NT2/D1 (cell line): Measurements from ENCODE around the gene MRPL47.
A peak's percentile ranks its signal among the peaks of the same experiment; 100 is the strongest.

Source experiments
- DNase-seq: peaks from one replicate; pipeline ENCODE4 v3.0.0-alpha.2; 2011; ENCODE audit warnings: low read depth, low spot score
- H3K27me3 ChIP-seq: 2 replicates; pipeline ENCODE4 v1.6.0; 2011; ENCODE audit warnings: mild to moderate bottlenecking; ENCODE audit not compliant: insufficient read length, insufficient read depth
- H3K36me3 ChIP-seq: 2 replicates; pipeline ENCODE4 v1.6.1; 2011; ENCODE audit warnings: mild to moderate bottlenecking, low read length, mixed read lengths; ENCODE audit not compliant: insufficient read depth, insufficient read length
- H3K4me1 ChIP-seq: 2 replicates; pipeline ENCODE4 v1.5.1; 2011; ENCODE audit not compliant: insufficient read depth, insufficient read length
- H3K4me3 ChIP-seq: 2 replicates; pipeline ENCODE4 v1.5.1; 2011; ENCODE audit warnings: low read depth; ENCODE audit not compliant: insufficient read length
- H3K9ac ChIP-seq: 2 replicates; pipeline ENCODE4 v1.6.0; 2011; ENCODE audit warnings: low read depth; ENCODE audit not compliant: insufficient read length
- H3K9me3 ChIP-seq: 2 replicates; pipeline ENCODE4 v1.5.1; 2011; ENCODE audit warnings: mild to moderate bottlenecking, low read length; ENCODE audit not compliant: insufficient read depth
- SUZ12 ChIP-seq: IDR thresholded peaks from 2 replicates; pipeline ENCODE4 v1.6.1; 2011; ENCODE audit not compliant: insufficient read length, insufficient read depth; ENCODE audit errors: extremely low read depth
- YY1 ChIP-seq: IDR thresholded peaks from 2 replicates; pipeline ENCODE4 v1.6.1; 2011; ENCODE audit not compliant: insufficient read length, insufficient read depth
- ZNF274 ChIP-seq: IDR thresholded peaks from 2 replicates; pipeline ENCODE4 v1.6.1; 2011; ENCODE audit warnings: mild to moderate bottlenecking, low read depth, low read length

MRPL47 gene

GRCh38 chr3:179590669-179591068, 13.8 kb downstream of the MRPL47 start:
- no peaks in the 10 kb centered on the region for H3K27me3 ChIP-seq
- no peak overlapping the region for H3K4me3 ChIP-seq
- H3K36me3 ChIP-seq, result peaks cover 91% of the 10 kb centered on the region
- H3K9ac ChIP-seq, result no peak overlapping the region
- TF ChIP-seq YY1 (no peak), ZNF274 (no peak), SUZ12 (no peak)
- no peak for DNase-seq
- H3K4me1 ChIP-seq, result no peaks in the 10 kb centered on the region
- H3K9me3 ChIP-seq, result no peaks in the 10 kb centered on the region

GRCh38 chr3:179589143-179589542, 15.3 kb downstream of the MRPL47 start:
- Histone ChIP-seq H3K27me3 (no peaks in the 10 kb centered on the region), H3K4me3 (no peak overlapping the region), H3K36me3 (peaks cover 94% of the 10 kb centered on the region), H3K9me3 (no peaks in the 10 kb centered on the region), H3K9ac (no peak overlapping the region), H3K4me1 (no peaks in the 10 kb centered on the region)
- no peak for DNase-seq
- no peak for TF ChIP-seq SUZ12
- TF ChIP-seq YY1, result no peak
- TF ChIP-seq ZNF274, result no peak

- TF ChIP-seq ZNF274 (no peak), YY1 (no peak), SUZ12 (no peak)
- Histone ChIP-seq H3K27me3 (no peaks in the 10 kb centered on the region), H3K4me1 (no peaks in the 10 kb centered on the region), H3K4me3 (no peak overlapping the region), H3K9ac (no peak overlapping the region), H3K36me3 (peaks cover 86% of the 10 kb centered on the region), H3K9me3 (no peaks in the 10 kb centered on the region)
- DNase-seq, result no peak
These were observed 23.4 kb downstream of the MRPL47 start for GRCh38 chr3:179580992-179581391.

GRCh38 chr3:179565496-179565895, 38.9 kb downstream of the MRPL47 start:
- no peaks in the 10 kb centered on the region for H3K27me3 ChIP-seq
- no peak for DNase-seq
- H3K9me3 ChIP-seq, result no peaks in the 10 kb centered on the region
- no peaks in the 10 kb centered on the region for H3K4me1 ChIP-seq
- no peak overlapping the region for H3K9ac ChIP-seq
- TF ChIP-seq ZNF274 (no peak), SUZ12 (no peak), YY1 (no peak)
- peaks cover 20% of the 10 kb centered on the region for H3K36me3 ChIP-seq
- H3K4me3 ChIP-seq, result no peak overlapping the region

- TF ChIP-seq ZNF274 (no peak), YY1 (no peak), SUZ12 (no peak)
- no peaks in the 10 kb centered on the region for H3K4me1 ChIP-seq
- H3K4me3 ChIP-seq, result peak overlapping the region; percentile 97
- peak overlapping the region; percentile 97 for H3K9ac ChIP-seq
- H3K27me3 ChIP-seq, result no peaks in the 10 kb centered on the region
- DNase-seq, result peak; percentile 55
- no peaks in the 10 kb centered on the region for H3K9me3 ChIP-seq
- H3K36me3 ChIP-seq, result peaks cover 4% of the 10 kb centered on the region
These were observed 41.1 kb downstream of the MRPL47 start for GRCh38 chr3:179563271-179563783.

GRCh38 chr3:179562591-179563270, 41.7 kb downstream of the MRPL47 start, which contains the start of gene ACTL6A:
TSS of gene ACTL6A (plus strand) at chr3:179562926. CDS start at chr3:179563093, 167 bp downstream.
- Histone ChIP-seq H3K4me3 (peak within 1 kb of the TSS; percentile 97), H3K4me1 (no peaks in the 10 kb centered on the region), H3K9ac (peak within 1 kb of the TSS; percentile 97), H3K27me3 (no peaks in the 10 kb centered on the region), H3K36me3 (peaks cover 4% of the 10 kb centered on the region), H3K9me3 (no peaks in the 10 kb centered on the region)
- TF ChIP-seq ZNF274 (no peak), SUZ12 (no peak), YY1 (peak; percentile 5)
- peak; percentile 99 for DNase-seq

- Histone ChIP-seq H3K4me3 (no peak overlapping the region), H3K9ac (no peak overlapping the region), H3K9me3 (no peaks in the 10 kb centered on the region), H3K27me3 (no peaks in the 10 kb centered on the region), H3K4me1 (no peaks in the 10 kb centered on the region), H3K36me3 (no peaks in the 10 kb centered on the region)
- TF ChIP-seq YY1 (no peak), SUZ12 (no peak), ZNF274 (no peak)
- no peak for DNase-seq
These were observed 43.6 kb downstream of the MRPL47 start for GRCh38 chr3:179560791-179561190.
